Bone marrow (tissue), 2 donors: ENCODE results near the gene LRRK2.
"Not testable (repeated sequence)": the region's sequence is repeated elsewhere in the genome, so short reads cannot be mapped to it uniquely, and the experiment has no call there.

Source experiments
- DNase-seq, 2 donors: peaks; one replicate each; lab custom pipeline; 2025; lab: John Stamatoyannopoulos, UW

Gene LRRK2

GRCh38 chr12:40224439-40225291 is at the start of gene LRRK2:
Gene LRRK2, plus strand, starts transcription at chr12:40224997. Its CDS starts 135 bp downstream, at chr12:40225132.
- peak; percentile 47 to 82 for DNase-seq

GRCh38 chr12:40175045-40175444 is 49.8 kb upstream of the LRRK2 start:
- no peak for DNase-seq

GRCh38 chr12:40175489-40175888 is 49.3 kb upstream of the LRRK2 start:
- DNase-seq: no peak

- no peak for DNase-seq
Observed at GRCh38 chr12:40178701-40179100, 46.1 kb upstream of the LRRK2 start.

- DNase-seq: no peak
Observed at GRCh38 chr12:40181490-40181889, 43.3 kb upstream of the LRRK2 start.

GRCh38 chr12:40183715-40184114 is 41.1 kb upstream of the LRRK2 start:
- DNase-seq: no peak

- DNase-seq: no peak
Observed at GRCh38 chr12:40184493-40185302, 40.1 kb upstream of the LRRK2 start.

GRCh38 chr12:40185303-40185693 is 39.5 kb upstream of the LRRK2 start:
- DNase-seq: no peak

GRCh38 chr12:40188558-40189320 is 36.1 kb upstream of the LRRK2 start:
- DNase-seq: no peak

GRCh38 chr12:40192704-40193255 is 32.0 kb upstream of the LRRK2 start:
- DNase-seq: peak in 1 of 2 donors; percentile 35

- DNase-seq: no peak
Observed at GRCh38 chr12:40194846-40195245, 30.0 kb upstream of the LRRK2 start.

GRCh38 chr12:40197590-40197989 is 27.2 kb upstream of the LRRK2 start:
- no peak for DNase-seq

- DNase-seq: no peak
Observed at GRCh38 chr12:40198601-40199000, 26.2 kb upstream of the LRRK2 start.

- peak in 1 of 2 donors; percentile 45 for DNase-seq
Observed at GRCh38 chr12:40202095-40203059, 22.4 kb upstream of the LRRK2 start.

GRCh38 chr12:40203060-40203430 is 21.8 kb upstream of the LRRK2 start:
- DNase-seq: no peak

GRCh38 chr12:40204337-40204736 is 20.5 kb upstream of the LRRK2 start:
- no peak for DNase-seq

GRCh38 chr12:40207551-40207950 is 17.2 kb upstream of the LRRK2 start:
- DNase-seq: no peak

- peak in 1 of 2 donors; percentile 51 for DNase-seq
Observed at GRCh38 chr12:40208707-40209446, 15.9 kb upstream of the LRRK2 start.

GRCh38 chr12:40209886-40210285 is 14.9 kb upstream of the LRRK2 start:
- no peak for DNase-seq

- not testable (repeated sequence) for DNase-seq
Observed at GRCh38 chr12:40211186-40211585, 13.6 kb upstream of the LRRK2 start.
